ENCODE results near the gene AKT2.

AKT2 gene

GRCh38 chr19:40271706-40272105, 13.4 kb downstream of the AKT2 start:
- no peak for DNase-seq

GRCh38 chr19:40270362-40271089, 14.6 kb downstream of the AKT2 start:
- no peak for DNase-seq

- DNase-seq = no peak
Observed at GRCh38 chr19:40269216-40269940, 15.8 kb downstream of the AKT2 start.

GRCh38 chr19:40267601-40267997, 17.5 kb downstream of the AKT2 start:
- no peak for DNase-seq

- DNase-seq = no peak
Observed at GRCh38 chr19:40266912-40267600, 18.1 kb downstream of the AKT2 start.

- DNase-seq = no peak
Observed at GRCh38 chr19:40266119-40266518, 19.0 kb downstream of the AKT2 start.

GRCh38 chr19:40265763-40266099, 19.4 kb downstream of the AKT2 start:
- no peak for DNase-seq

GRCh38 chr19:40265055-40265762, 19.9 kb downstream of the AKT2 start:
- no peak for DNase-seq

- DNase-seq = no peak
Observed at GRCh38 chr19:40264314-40265054, 20.7 kb downstream of the AKT2 start.

- no peak for DNase-seq
Observed at GRCh38 chr19:40263440-40264313, 21.5 kb downstream of the AKT2 start.

GRCh38 chr19:40262422-40262821, 22.7 kb downstream of the AKT2 start:
- no peak for DNase-seq

GRCh38 chr19:40261631-40262030, 23.5 kb downstream of the AKT2 start:
- peak; percentile 77 for DNase-seq

- no peak for DNase-seq
Observed at GRCh38 chr19:40257096-40257517, 28.0 kb downstream of the AKT2 start.

- DNase-seq = no peak
Observed at GRCh38 chr19:40256512-40256911, 28.6 kb downstream of the AKT2 start.

- DNase-seq = no peak
Observed at GRCh38 chr19:40255619-40256166, 29.5 kb downstream of the AKT2 start.

- DNase-seq = no peak
Observed at GRCh38 chr19:40254714-40255418, 30.3 kb downstream of the AKT2 start.

GRCh38 chr19:40253611-40254092, 31.5 kb downstream of the AKT2 start:
- DNase-seq = no peak

GRCh38 chr19:40252395-40252794, 32.8 kb downstream of the AKT2 start:
- DNase-seq = no peak

GRCh38 chr19:40251991-40252390, 33.2 kb downstream of the AKT2 start:
- no peak for DNase-seq

GRCh38 chr19:40251244-40251643, 33.9 kb downstream of the AKT2 start:
- DNase-seq = no peak
